Activated naive CD4-positive, alpha-beta T cell treated with anti-CD3 and anti-CD28 coated beads, Interleukin-2, amount 10 ng/mL, durations not matched to agents 7 days and 5 days (primary cell): ENCODE results near the gene COPS3.
"Not testable (repeated sequence)": the region's sequence is repeated elsewhere in the genome, so short reads cannot be mapped to it uniquely, and the experiment has no call there.

Source experiments
- CTCF ChIA-PET: fragments of 350-600 bp; sonication (Branson Sonifier 250); formaldehyde crosslinking; loops from one replicate; lab custom pipeline; 2021; ENCODE audit warnings: antibody characterized with exemption; lab: Charles Lee
- DNase-seq: peaks from one replicate; pipeline ENCODE4 v3.0.0-alpha.2; 2020
- H3K27ac Mint-ChIP-seq: one replicate; pipeline ENCODE4 v1.8.0; 2021; ENCODE audit warnings: mild to moderate bottlenecking, moderate library complexity, mixed read lengths
- H3K27me3 Mint-ChIP-seq: one replicate; pipeline ENCODE4 v1.8.0; 2021; ENCODE audit warnings: mild to moderate bottlenecking, mixed read lengths
- H3K36me3 Mint-ChIP-seq: one replicate; pipeline ENCODE4 v1.8.0; 2021; ENCODE audit warnings: mixed read lengths
- H3K4me1 Mint-ChIP-seq: one replicate; pipeline ENCODE4 v1.8.0; 2021; ENCODE audit warnings: mixed read lengths
- H3K4me3 Mint-ChIP-seq: one replicate; pipeline ENCODE4 v1.8.0; 2021; ENCODE audit warnings: mild to moderate bottlenecking, moderate library complexity, mixed read lengths
- H3K9me3 Mint-ChIP-seq: one replicate; pipeline ENCODE4 v1.8.0; 2021; ENCODE audit warnings: mixed read lengths

The COPS3 gene

DNA sequence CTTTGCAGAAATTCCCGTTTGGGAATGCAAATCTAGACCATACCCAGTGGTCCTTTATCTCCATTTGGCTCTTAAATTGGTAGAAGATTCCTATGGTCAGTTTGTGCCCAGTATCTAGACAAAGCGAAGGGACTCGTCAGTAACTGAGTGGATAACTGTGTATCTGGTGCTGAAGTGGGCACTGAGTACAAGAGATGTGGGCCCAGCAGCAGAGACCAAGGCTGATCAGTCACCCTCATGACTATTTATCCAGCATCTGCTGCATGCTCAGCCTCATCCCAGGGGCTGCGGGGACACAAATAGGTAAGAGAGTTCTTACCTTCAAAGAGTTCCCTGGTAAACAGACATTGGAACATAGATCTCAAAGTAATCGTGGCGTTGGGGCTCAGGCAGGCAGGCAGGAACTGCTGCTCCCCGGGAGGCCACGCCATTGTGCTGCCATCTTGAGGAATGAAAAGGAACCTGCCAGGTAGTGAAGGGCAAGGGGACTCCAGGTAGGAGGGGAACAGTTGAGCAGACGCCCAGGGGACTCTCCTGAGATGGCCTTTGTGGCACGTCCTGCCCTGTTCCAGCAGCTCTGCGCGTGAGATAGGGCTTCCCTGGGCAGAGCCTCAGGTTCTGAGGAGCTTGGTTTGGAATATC lies 32.4 kb upstream of the COPS3 start:
- Mint-ChIP-seq H3K27ac (no peak overlapping the region), H3K36me3 (peaks cover 17% of the 10 kb centered on the region), H3K4me3 (no peak overlapping the region), H3K4me1 (peaks cover 6% of the 10 kb centered on the region), H3K27me3 (no peaks in the 10 kb centered on the region), H3K9me3 (peaks cover 2% of the 10 kb centered on the region)
- DNase-seq = peak; percentile 84
- CTCF ChIA-PET = interaction anchor here (0.7 to 4.5 kb wide), 12 partner anchors 14 to 389 kb away, joined by 3 to 28 read pairs (median 4); no protein-coding TSS in a partner anchor

DNA sequence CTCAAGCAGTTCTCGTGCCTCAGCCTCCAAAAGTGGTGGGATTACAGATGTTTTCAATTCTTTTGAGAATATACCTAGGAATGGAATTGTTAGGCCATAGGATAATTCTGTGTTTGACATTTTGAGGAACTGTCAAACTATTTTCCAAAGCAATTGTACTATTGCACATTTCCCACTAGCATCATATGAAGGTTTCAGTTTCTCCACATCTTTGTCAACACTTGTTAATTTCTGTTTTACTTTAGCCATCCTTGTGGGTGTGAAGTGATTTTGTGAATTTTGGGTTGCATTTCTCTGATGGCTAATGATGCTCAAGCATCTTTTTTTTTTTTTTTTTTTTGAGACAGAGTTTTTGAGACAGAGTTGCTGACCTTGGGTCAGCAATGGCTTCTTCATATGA lies 28.3 kb upstream of the COPS3 start:
- DNase-seq = no peak
- peaks cover 2% of the 10 kb centered on the region for H3K9me3 Mint-ChIP-seq
- H3K4me3 Mint-ChIP-seq = no peak overlapping the region
- H3K4me1 Mint-ChIP-seq = peaks cover 26% of the 10 kb centered on the region
- no peaks in the 10 kb centered on the region for H3K27me3 Mint-ChIP-seq
- CTCF ChIA-PET = no interaction called here
- no peak overlapping the region for H3K27ac Mint-ChIP-seq
- peaks cover 22% of the 10 kb centered on the region for H3K36me3 Mint-ChIP-seq

DNA sequence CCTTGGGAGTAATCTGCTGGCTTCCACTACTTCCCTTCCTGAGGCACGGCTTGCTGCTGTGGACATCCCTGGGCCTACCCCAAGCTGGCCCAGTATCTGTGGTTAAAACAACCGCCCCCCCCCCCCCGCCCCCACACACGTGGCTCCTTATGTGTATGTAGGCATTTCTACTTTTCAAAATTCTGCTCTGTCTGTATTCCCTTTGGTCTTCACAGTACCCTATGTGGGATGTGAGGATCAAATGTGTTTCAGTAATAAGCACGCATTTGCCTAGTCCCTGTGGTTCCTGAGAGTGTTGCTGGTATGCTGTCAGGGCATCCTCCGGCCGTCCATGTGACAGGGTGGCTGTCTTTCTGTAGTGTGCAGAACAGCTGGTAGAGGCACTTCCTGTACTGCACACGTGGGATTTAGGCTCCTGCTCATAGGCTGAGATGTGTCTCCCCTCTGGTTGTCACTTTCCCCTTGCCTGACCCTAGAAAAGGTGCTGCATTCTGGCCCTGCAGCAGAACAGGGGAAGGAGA lies 24.3 kb upstream of the COPS3 start:
- H3K4me1 Mint-ChIP-seq = peaks cover 43% of the 10 kb centered on the region
- H3K36me3 Mint-ChIP-seq = peaks cover 14% of the 10 kb centered on the region
- DNase-seq = peak; percentile 80
- peaks cover 7% of the 10 kb centered on the region for H3K27me3 Mint-ChIP-seq
- CTCF ChIA-PET = interaction anchor here (0.6 to 1.2 kb wide), 3 partner anchors 30 to 163 kb away, joined by 3 to 4 read pairs (median 4); no protein-coding TSS in a partner anchor
- no peaks in the 10 kb centered on the region for H3K9me3 Mint-ChIP-seq
- H3K4me3 Mint-ChIP-seq = peak overlapping the region; percentile 80
- peak overlapping the region; percentile 94 for H3K27ac Mint-ChIP-seq

DNA sequence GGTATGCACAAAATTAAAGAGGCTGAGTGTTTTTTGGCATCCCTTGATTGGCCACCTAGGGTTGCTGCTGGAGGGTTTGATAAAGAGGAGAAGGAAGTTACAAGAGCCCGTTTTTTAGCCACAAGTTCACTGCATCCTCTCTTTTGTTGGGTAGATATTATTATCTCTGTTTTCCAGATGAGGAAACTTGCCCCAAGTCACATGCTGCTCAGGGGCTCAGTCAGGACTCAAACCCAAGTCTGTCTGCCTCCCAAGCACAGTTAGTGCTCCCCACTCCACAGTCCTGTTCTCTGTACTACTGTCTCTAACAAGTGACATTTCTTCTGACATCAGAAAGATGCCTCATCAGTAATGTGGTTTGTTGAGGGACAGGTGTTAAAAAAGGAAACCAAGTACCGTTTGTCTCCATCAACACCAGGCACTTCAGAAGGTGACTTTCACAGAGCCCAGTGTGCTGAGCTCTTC lies 23.5 kb upstream of the COPS3 start:
- CTCF ChIA-PET = interaction anchor here (1.0 kb wide), 1 partner anchor 163 kb away, joined by 4 read pairs; no protein-coding TSS in a partner anchor
- peak; percentile 26 for DNase-seq
- Mint-ChIP-seq H3K4me1 (peaks cover 48% of the 10 kb centered on the region), H3K9me3 (no peaks in the 10 kb centered on the region), H3K4me3 (peak overlapping the region; percentile 80), H3K27me3 (peaks cover 7% of the 10 kb centered on the region), H3K36me3 (peaks cover 10% of the 10 kb centered on the region), H3K27ac (peak overlapping the region; percentile 94)

DNA sequence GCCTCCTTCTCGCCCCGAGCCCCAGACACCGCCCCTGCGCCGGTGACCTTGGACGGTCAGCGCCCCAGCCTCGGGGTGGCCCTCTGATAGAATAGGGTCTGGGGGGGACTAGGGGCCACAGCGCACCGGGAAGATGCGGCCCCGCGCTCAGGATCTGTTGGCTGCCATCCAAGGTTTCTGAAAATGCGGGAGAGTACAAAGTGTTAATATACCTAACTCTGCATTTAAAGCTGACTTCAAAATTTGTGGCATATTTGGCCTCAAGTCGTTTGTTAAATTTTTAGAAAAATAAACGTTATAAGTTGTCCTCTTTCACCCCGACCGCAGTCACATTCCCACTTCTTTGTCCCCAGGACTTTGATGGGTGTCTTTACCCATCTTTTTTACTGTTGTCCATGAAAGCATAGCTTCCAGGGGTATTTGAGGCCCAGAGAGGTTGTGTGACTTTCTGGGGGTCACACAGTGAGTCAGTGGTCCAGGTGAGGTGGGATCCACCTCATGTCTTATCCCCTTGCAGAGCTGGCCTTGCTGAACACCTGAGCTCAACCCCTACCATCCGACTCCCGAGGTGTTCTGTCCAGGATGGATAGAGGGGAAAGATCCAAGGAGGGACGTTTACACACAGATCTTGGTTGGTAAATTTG lies 22.9 kb upstream of the COPS3 start:
- Mint-ChIP-seq H3K27me3 (peaks cover 7% of the 10 kb centered on the region), H3K4me3 (peak overlapping the region; percentile 80), H3K27ac (peak overlapping the region; percentile 94), H3K9me3 (no peaks in the 10 kb centered on the region), H3K4me1 (peaks cover 48% of the 10 kb centered on the region), H3K36me3 (peaks cover 10% of the 10 kb centered on the region)
- CTCF ChIA-PET = interaction anchor here (1.0 kb wide), 1 partner anchor 162 kb away, joined by 4 read pairs; no protein-coding TSS in a partner anchor
- DNase-seq = no peak

DNA sequence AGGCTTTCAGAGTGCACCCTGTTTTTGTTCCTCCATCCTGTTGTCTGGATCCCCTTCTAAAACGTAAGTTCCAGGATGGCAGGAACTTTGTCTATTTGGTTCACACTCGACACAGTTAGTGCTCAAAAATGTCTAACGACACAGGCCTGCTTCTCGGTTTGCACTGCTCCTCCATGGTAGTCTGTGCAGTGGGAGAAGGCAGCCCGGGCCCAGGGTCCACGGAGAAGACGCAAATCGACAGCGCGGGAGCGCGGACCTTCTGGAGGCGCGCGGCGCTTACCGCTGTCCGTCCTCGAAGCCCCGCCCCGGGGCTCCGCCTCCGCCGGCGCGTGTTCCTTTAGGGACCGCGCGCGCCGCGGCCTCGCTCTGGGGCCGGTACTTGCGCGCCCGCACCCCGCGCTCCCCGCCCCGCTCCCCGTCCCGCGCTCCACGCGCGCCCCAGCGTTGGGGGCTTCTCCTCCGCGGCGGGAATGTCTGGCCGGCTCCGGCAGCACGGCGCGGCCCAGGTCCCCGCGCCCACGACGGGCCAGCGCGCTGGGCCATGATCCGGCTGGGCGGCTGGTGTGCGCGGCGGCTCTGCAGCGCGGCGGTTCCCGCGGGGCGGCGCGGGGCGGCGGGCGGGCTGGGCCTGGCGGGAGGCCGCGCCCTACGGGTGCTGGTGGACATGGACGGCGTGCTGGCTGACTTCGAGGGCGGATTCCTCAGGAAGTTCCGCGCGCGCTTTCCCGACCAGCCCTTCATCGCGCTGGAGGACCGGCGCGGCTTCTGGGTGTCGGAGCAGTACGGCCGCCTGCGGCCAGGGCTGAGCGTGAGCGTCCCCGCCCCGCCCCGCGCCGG lies 22.2 kb upstream of the COPS3 start, which contains the start of gene NT5M:
NT5M (plus strand) TSS at position 364 of the 837 bp plus-strand sequence; CDS start at position 542, 178 bp downstream.
- Mint-ChIP-seq H3K4me3 (peak within 1 kb of the TSS; percentile 80), H3K27me3 (peaks cover 7% of the 10 kb centered on the region), H3K36me3 (peaks cover 6% of the 10 kb centered on the region), H3K27ac (peak within 1 kb of the TSS; percentile 94), H3K4me1 (peaks cover 52% of the 10 kb centered on the region), H3K9me3 (no peaks in the 10 kb centered on the region)
- CTCF ChIA-PET = no interaction called here
- peak; percentile 84 for DNase-seq

DNA sequence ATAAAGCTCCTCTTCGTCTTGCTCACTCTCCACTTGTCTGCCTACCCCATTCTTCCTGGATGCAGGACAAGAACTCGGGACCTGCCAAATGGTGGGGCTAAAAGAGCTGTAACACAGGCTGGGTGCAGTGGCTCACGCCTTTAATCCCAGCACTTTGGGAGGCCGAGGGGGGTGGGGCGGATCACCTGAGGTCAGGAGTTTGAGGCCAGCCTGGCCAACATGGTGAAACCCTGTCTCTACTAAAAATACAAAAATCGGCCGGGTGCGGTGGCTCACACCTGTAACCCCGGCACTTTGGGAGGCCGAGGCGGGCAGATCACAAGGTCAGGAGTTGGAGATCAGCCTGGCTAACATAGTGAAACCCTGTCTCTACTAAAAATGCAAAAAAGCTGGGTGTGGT lies 20.6 kb upstream of the COPS3 start:
- CTCF ChIA-PET = interaction anchor here (1.0 kb wide), 1 partner anchor 12 kb away, joined by 3 read pairs; no protein-coding TSS in a partner anchor
- peaks cover 57% of the 10 kb centered on the region for H3K4me1 Mint-ChIP-seq
- H3K9me3 Mint-ChIP-seq = not testable (repeated sequence)

DNA sequence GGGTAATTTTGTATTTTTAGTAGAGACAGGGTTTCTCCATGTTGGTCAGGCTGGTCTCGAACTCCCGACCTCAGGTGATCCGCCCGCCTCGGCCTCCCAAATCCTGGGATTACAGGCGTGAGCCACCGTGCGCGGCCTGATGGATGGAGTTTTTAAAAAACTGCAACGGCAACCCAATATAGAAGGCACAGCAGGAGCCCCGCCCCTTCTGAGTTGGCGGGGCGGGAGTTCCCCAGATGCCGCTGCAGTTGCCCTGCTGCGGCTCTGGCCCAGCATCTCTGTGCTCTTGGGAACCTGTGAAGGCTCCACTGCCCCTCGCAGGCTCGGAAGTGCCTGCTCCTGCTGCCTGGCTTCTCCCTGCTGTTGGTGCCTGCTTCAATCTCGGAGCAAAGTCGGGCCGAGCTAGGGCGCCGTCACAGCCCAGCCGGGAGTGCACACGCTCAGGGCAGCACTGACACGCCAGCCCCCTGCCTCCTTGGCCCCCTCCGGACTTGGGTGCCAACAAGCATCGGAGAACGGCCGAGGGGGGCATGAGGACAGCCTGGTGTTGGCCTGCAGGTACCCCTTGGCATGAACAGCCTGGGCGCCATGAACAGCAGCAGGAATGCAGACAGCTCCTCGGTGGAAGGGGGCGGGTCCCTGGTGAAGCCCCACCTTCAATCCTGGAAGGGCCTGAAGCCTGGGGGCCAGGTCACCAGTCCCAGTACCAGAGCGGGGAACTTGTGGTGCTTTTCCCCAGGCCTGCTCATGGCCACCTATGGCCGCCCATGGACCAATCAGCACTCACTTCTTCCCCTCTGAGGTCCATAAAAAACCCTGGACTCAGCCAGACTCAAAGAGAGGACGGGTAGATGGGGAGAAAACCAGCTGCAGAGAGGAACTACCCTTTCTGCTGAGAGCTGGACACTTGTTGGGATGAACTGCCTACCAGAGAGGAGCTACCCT lies 19.9 kb upstream of the COPS3 start:
- Mint-ChIP-seq H3K27me3 (peaks cover 7% of the 10 kb centered on the region), H3K4me1 (peaks cover 52% of the 10 kb centered on the region), H3K36me3 (no peaks in the 10 kb centered on the region), H3K9me3 (no peaks in the 10 kb centered on the region), H3K27ac (no peak overlapping the region), H3K4me3 (peak overlapping the region; percentile 38)
- CTCF ChIA-PET = interaction anchor here (0.6 to 1.5 kb wide), 3 partner anchors 11 to 110 kb away, joined by 3 to 8 read pairs (median 3); no protein-coding TSS in a partner anchor
- DNase-seq = peak; percentile 68

More for the DNA sequence above, 20.6 kb upstream of the COPS3 start:
- H3K4me3 Mint-ChIP-seq, H3K27ac Mint-ChIP-seq, H3K27me3 Mint-ChIP-seq, DNase-seq, H3K36me3 Mint-ChIP-seq: not testable (repeated sequence)

DNA sequence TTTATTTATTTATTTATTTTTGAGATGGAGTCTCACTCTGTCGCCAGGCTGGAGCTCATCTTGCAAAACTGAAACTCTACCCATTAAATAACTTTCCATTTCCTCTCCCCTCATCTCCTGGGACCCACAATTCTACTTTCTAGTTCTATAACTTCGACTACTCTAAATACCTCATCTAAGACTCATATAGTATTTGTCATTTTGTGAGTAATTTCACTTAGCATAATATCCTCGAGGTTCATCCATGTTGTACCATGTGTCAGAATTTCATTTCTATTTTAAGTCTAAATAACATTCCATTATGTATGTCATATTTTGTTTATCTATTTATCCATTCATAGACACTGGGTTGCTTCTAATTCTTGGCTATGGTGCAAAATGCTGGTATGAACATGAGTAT lies 17.1 kb upstream of the COPS3 start:
- Mint-ChIP-seq H3K27me3 (peaks cover 14% of the 10 kb centered on the region), H3K9me3 (no peaks in the 10 kb centered on the region), H3K27ac (no peak overlapping the region), H3K4me1 (peaks cover 35% of the 10 kb centered on the region), H3K4me3 (no peak overlapping the region), H3K36me3 (no peaks in the 10 kb centered on the region)
- DNase-seq = no peak
- CTCF ChIA-PET = no interaction called here

DNA sequence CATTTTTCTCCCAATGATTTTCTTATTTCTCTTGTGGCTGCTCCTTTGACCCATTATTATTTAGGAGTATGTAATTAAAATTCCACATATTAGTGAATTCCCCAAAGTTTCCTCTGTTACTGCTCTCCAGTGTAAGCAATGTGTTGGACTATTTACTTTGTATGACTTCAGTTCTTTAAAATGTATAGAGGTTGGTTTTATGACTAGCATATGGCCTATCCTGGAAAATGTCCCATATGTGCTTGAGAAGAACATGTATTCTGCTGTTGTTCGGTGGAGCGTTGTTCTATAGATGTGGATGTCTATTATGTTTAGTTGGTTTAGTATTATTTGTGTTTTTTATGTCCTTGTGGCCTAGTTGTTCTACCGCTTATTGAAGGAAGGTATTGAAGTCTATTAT lies 16.2 kb upstream of the COPS3 start:
- peaks cover 16% of the 10 kb centered on the region for H3K27me3 Mint-ChIP-seq
- H3K9me3 Mint-ChIP-seq = no peaks in the 10 kb centered on the region
- H3K36me3 Mint-ChIP-seq = no peaks in the 10 kb centered on the region
- no peak overlapping the region for H3K27ac Mint-ChIP-seq
- DNase-seq = no peak
- H3K4me1 Mint-ChIP-seq = peaks cover 29% of the 10 kb centered on the region
- no peak overlapping the region for H3K4me3 Mint-ChIP-seq
- CTCF ChIA-PET = no interaction called here

DNA sequence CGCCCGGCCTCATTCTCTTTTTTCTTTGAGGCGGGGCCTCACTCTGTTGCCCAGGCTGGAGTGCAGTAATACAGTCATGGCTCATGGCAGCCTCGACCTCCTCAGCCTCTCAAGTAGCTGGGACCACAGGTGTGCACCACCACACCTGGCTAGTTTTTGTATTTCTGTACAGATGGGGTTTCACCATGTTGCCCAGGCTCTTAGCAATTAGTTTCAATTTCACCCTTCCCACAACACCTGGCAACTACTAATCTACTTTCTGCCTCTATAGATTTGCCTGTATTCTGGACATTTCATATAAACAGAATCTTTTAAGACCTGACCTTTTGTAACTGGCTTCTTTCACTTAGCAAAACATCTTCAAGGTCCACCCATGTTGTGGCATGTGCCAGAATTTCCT lies 14.1 kb upstream of the COPS3 start:
- Mint-ChIP-seq H3K4me3 (no peak overlapping the region), H3K27ac (no peak overlapping the region), H3K4me1 (peaks cover 17% of the 10 kb centered on the region), H3K27me3 (peaks cover 22% of the 10 kb centered on the region), H3K36me3 (no peaks in the 10 kb centered on the region), H3K9me3 (no peaks in the 10 kb centered on the region)
- no peak for DNase-seq
- CTCF ChIA-PET = no interaction called here

DNA sequence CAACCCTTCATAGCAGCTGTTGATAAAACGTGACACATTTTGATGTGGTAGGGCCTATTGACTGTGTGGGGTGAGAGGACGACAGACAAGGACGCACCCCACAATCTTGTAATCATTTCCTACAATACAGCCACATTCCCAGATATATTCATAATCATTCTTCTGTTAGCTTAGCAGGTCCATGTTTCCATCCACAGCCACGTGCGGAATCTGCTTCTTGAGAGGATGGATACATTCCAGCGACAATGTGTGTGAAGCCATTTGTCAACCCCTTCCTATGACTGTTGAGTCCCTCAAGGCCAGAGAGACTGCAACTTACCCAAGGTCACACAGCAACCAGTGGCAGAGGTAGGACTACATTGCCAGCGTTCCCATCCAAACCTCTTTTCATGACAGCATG lies 8.7 kb upstream of the COPS3 start:
- Mint-ChIP-seq H3K4me3 (no peak overlapping the region), H3K9me3 (no peaks in the 10 kb centered on the region), H3K4me1 (no peaks in the 10 kb centered on the region), H3K27ac (no peak overlapping the region), H3K36me3 (no peaks in the 10 kb centered on the region), H3K27me3 (peaks cover 18% of the 10 kb centered on the region)
- CTCF ChIA-PET = interaction anchor here (1.2 kb wide), 1 partner anchor 12 kb away, joined by 3 read pairs; no protein-coding TSS in a partner anchor
- no peak for DNase-seq

DNA sequence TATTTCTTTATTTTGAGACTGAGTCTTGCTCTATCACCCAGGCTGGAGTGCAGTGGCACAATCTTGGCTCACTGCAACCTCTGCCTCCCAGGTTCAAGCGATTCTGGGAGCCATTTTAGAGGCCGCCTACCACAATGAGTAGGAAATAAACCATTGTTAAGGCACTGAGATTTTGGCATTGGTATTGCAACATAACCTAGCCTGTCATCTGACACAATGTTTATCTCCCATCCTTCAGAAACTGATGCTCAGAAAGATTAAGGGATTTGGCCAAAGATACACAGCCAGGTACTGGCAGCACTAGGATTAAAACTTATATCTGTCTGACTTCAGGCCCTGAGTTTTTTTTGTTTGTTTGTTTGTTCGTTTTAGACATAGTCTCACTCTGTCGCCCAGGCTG lies 8.0 kb upstream of the COPS3 start:
- no peaks in the 10 kb centered on the region for H3K36me3 Mint-ChIP-seq
- H3K9me3 Mint-ChIP-seq = no peaks in the 10 kb centered on the region
- peaks cover 18% of the 10 kb centered on the region for H3K27me3 Mint-ChIP-seq
- no peaks in the 10 kb centered on the region for H3K4me1 Mint-ChIP-seq
- no peak overlapping the region for H3K4me3 Mint-ChIP-seq
- CTCF ChIA-PET = no interaction called here
- H3K27ac Mint-ChIP-seq = no peak overlapping the region
- DNase-seq = no peak
